Spleen (tissue), 7 donors: ENCODE measurements around the gene LPP.

ENCODE experiments used
- CTCF ChIP-seq, 11 experiments: fragments of 200-600 bp in 7 of 11; fragments of 450-650 bp in 4 of 11; sonication (generic) in 4 of 11; IDR thresholded peaks in 8 of 11; conservative IDR thresholded peaks in 3 of 11; 1 replicate in 7 of 11; 2 replicates in 4 of 11; pipeline versions ENCODE4 v1.4.0 to v1.8.0; 2016 to 2021; ENCODE audit warnings: antibody characterized with exemption in 11 of 11, inconsistent platforms in 4 of 11, mild to moderate bottlenecking in 1 of 11
- POLR2A ChIP-seq, 3 donors: fragments of 450-650 bp; IDR thresholded peaks; one replicate each; pipeline ENCODE4 v1.5.1; 2017; ENCODE audit warnings: antibody characterized with exemption in 3 of 3, mild to moderate bottlenecking in 1 of 3
- POLR2AphosphoS5 ChIP-seq, 3 donors: sonication (generic); formaldehyde crosslinking; IDR thresholded peaks; one replicate each; pipeline ENCODE4 v1.5.1; 2017; ENCODE audit warnings: antibody characterized with exemption in 3 of 3
- donor health status: DM: no; HTN: no; CAD: no; lungs with moderate emphysema.
- donor health status: DM: no; HTN: no; CAD: no.
- donor health status: DM: no; HTN: no; CAD: no.

- TF ChIP-seq POLR2AphosphoS5 (IDR thresholded peaks at IDR 0.05) (peak in 1 of 3 donors; percentile 62), CTCF (IDR thresholded peaks at IDR 0.05 in 8 of 11, conservative IDR thresholded peaks at IDR 0.05 in 3 of 11) (no peak), POLR2A (IDR thresholded peaks at IDR 0.05) (no peak)
Observed at GRCh38 chr3:188911026-188911850, 757.3 kb downstream of the LPP start.
